GM23338 (cell line): ENCODE data around the gene GNAT1. TPM values are rescaled to one million over a fixed set of nuclear protein-coding genes. Genes with fewer than 3 reads are reported as not detected.

ENCODE experiments used
- ATAC-seq: fragments of 200-7000 bp; cut with Tn5 transposase; 3 replicates; pipeline ENCODE4 v1.9.1; 2020
- DNase-seq: peaks from one replicate; pipeline ENCODE4 v3.0.0-alpha.2; 2015; ENCODE audit warnings: low spot score
- H2AFZ ChIP-seq: fragments of 200-600 bp; sonication (generic); 2 replicates; pipeline ENCODE4 v1.8.0; 2016; ENCODE audit warnings: antibody characterized with exemption, mild to moderate bottlenecking, moderate library complexity
- H3F3A ChIP-seq: fragments of 200-600 bp; sonication (generic); replicated peaks from 2 replicates; pipeline ENCODE4 v1.8.0; 2017; ENCODE audit warnings: antibody characterized with exemption, mixed run types, low read depth
- H3K27ac ChIP-seq: fragments of 200-600 bp; sonication (generic); 2 replicates; pipeline ENCODE4 v1.6.1; 2016; ENCODE audit warnings: low read depth
- H3K27me3 ChIP-seq: fragments of 200-600 bp; sonication (generic); 2 replicates; pipeline ENCODE4 v1.8.0; 2016; ENCODE audit warnings: mild to moderate bottlenecking, mixed run types, moderate library complexity; ENCODE audit not compliant: insufficient read depth
- H3K36me3 ChIP-seq: fragments of 200-600 bp; sonication (generic); 2 replicates; pipeline ENCODE4 v1.8.0; 2016; ENCODE audit warnings: mild to moderate bottlenecking; ENCODE audit not compliant: insufficient read depth
- H3K4me1 ChIP-seq: fragments of 200-600 bp; sonication (generic); 2 replicates; pipeline ENCODE4 v1.8.0; 2016; ENCODE audit warnings: mild to moderate bottlenecking, moderate library complexity; ENCODE audit not compliant: insufficient read depth
- H3K4me2 ChIP-seq: fragments of 200-600 bp; sonication (generic); 2 replicates; pipeline ENCODE4 v1.7.1; 2017; ENCODE audit warnings: mixed run types
- H3K4me3 ChIP-seq: fragments of 200-600 bp; sonication (generic); 2 replicates; pipeline ENCODE4 v1.6.1; 2016; ENCODE audit warnings: mixed run types
- H3K79me2 ChIP-seq: fragments of 200-600 bp; sonication (generic); replicated peaks from 2 replicates; pipeline ENCODE4 v1.8.0; 2017; ENCODE audit warnings: mild to moderate bottlenecking; ENCODE audit not compliant: insufficient read depth
- H3K9me2 ChIP-seq: fragments of 200-600 bp; sonication (generic); 2 replicates; pipeline ENCODE4 v1.8.0; 2017; ENCODE audit not compliant: insufficient read depth
- H4K20me1 ChIP-seq: fragments of 200-600 bp; sonication (generic); replicated peaks from 2 replicates; pipeline ENCODE4 v1.8.0; 2017; ENCODE audit warnings: mild to moderate bottlenecking; ENCODE audit not compliant: insufficient read depth
- H3K27ac Mint-ChIP-seq: 2 replicates; pipeline ENCODE4 v1.8.0; 2020; ENCODE audit warnings: inconsistent platforms, mild to moderate bottlenecking, moderate library complexity, mixed read lengths
- H3K27me3 Mint-ChIP-seq: 3 replicates; pipeline ENCODE4 v1.8.0; 2022; ENCODE audit warnings: low read depth, mild to moderate bottlenecking, moderate library complexity, mixed read lengths, inconsistent platforms; ENCODE audit not compliant: insufficient read depth, poor library complexity
- H3K36me3 Mint-ChIP-seq: 3 replicates; pipeline ENCODE4 v1.8.0; 2021; ENCODE audit warnings: low read depth, mild to moderate bottlenecking, inconsistent platforms, moderate library complexity, mixed read lengths
- H3K4me1 Mint-ChIP-seq: 3 replicates; pipeline ENCODE4 v1.8.0; 2020; ENCODE audit warnings: mild to moderate bottlenecking, inconsistent platforms, mixed read lengths
- H3K4me3 Mint-ChIP-seq: 3 replicates; pipeline ENCODE4 v1.8.0; 2021; ENCODE audit warnings: moderate library complexity, mild to moderate bottlenecking, inconsistent platforms, mixed read lengths
- H3K9me3 Mint-ChIP-seq: 3 replicates; pipeline ENCODE4 v1.8.0; 2020; ENCODE audit warnings: moderate library complexity, mild to moderate bottlenecking, inconsistent platforms, mixed read lengths
- EZH2 ChIP-seq: fragments of 200-600 bp; sonication (generic); IDR thresholded peaks from one replicate; pipeline ENCODE4 v1.8.0; 2017; ENCODE audit warnings: antibody characterized with exemption, mild to moderate bottlenecking, low read depth; ENCODE audit not compliant: unreplicated experiment
- EZH2phosphoT487 ChIP-seq: fragments of 200-600 bp; sonication (generic); IDR thresholded peaks from one replicate; pipeline ENCODE4 v1.8.1; 2018; ENCODE audit warnings: antibody characterized with exemption; ENCODE audit not compliant: unreplicated experiment
- ZNF462 ChIP-seq: fragments of 250-450 bp; sonication (Bioruptor Pico); IDR thresholded peaks from 2 replicates; pipeline ENCODE4 v1.5.0; 2020; ENCODE audit warnings: mild to moderate bottlenecking, moderate library complexity
- polyA plus RNA-seq: library from polyadenylated mRNA; unstranded; fragments of >200 nt; fragmentation: Nextera tagmentation; extraction: Ambion mirVana; gene quantifications from 2 replicates; pipeline ENCODE4 v1.2.1, GENCODE V29; 2016
- total RNA-seq: library from RNA; depleted of rRNA; stranded (reverse); fragments of >200 nt; shearing (Covaris generic); gene quantifications from 2 replicates; pipeline ENCODE4 v1.2.3, GENCODE V29; 2014
- TF ChIP-seq, protein P1 (sequence below): IDR thresholded peaks from 2 replicates; pipeline ENCODE4 v1.6.1; 2016; ENCODE audit warnings: antibody characterized with exemption

GNAT1 gene
- total and polyA plus RNA-seq, 2 experiments from 2014 or later, result not detected

- TF ChIP-seq ZNF462 (CRISPR knock-in tag) (no peak), EZH2phosphoT487 (no peak)
These were observed 24.8 kb upstream of the GNAT1 start (continued) for GRCh38 chr3:50166620-50167019.

GRCh38 chr3:50167069-50167840, 24.2 kb upstream of the GNAT1 start:
- Histone ChIP-seq H2AFZ (no peak overlapping the region), H3K27ac (no peak overlapping the region), H3K4me3 (no peak overlapping the region), H3K79me2 (peaks cover 28% of the 10 kb centered on the region), H3F3A (no peaks in the 10 kb centered on the region), H3K9me2 (no peaks in the 10 kb centered on the region), H4K20me1 (peaks cover 14% of the 10 kb centered on the region; the same call in 1 of the 2 replicates), H3K4me1 (peaks cover 32% of the 10 kb centered on the region), H3K4me2 (0 out of 2 replicates have a peak overlapping the region, but pooled peaks have one; percentile 32), H3K36me3 (peaks cover 4% of the 10 kb centered on the region; the same call in 1 of the 2 replicates), H3K27me3 (no peaks in the 10 kb centered on the region)
- H3K36me3 Mint-ChIP-seq, result peaks cover 15% of the 10 kb centered on the region; the same call in 2 of the 3 replicates
- ATAC-seq, result no peak
- H3K4me1 Mint-ChIP-seq, result peaks cover 51% of the 10 kb centered on the region
- peaks cover 6% of the 10 kb centered on the region for H3K27me3 Mint-ChIP-seq
- H3K4me3 Mint-ChIP-seq, result peak overlapping the region; percentile 32; the same call in 1 of the 3 replicates
- H3K9me3 Mint-ChIP-seq, result no peaks in the 10 kb centered on the region
- H3K27ac Mint-ChIP-seq, result peak overlapping the region; percentile 90
- no peak for DNase-seq
- TF ChIP-seq ZNF462 (CRISPR knock-in tag), result no peak
- TF ChIP-seq EZH2, result no peak
- TF ChIP-seq, protein P1, sequence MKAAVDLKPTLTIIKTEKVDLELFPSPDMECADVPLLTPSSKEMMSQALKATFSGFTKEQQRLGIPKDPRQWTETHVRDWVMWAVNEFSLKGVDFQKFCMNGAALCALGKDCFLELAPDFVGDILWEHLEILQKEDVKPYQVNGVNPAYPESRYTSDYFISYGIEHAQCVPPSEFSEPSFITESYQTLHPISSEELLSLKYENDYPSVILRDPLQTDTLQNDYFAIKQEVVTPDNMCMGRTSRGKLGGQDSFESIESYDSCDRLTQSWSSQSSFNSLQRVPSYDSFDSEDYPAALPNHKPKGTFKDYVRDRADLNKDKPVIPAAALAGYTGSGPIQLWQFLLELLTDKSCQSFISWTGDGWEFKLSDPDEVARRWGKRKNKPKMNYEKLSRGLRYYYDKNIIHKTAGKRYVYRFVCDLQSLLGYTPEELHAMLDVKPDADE, result no peak
